Adrenal gland (tissue), 12 donors: Measurements from ENCODE around the gene CDK14. TPM values are rescaled to one million over a fixed set of nuclear protein-coding genes. Genes with fewer than 3 reads are reported as not detected.

ENCODE experiments used
- DNase-seq, 7 donors: peaks; one replicate each; pipeline ENCODE4 v3.0.0-alpha.2; 2019 to 2020
- H3K27ac ChIP-seq, 5 donors: fragments of 200-600 bp; sonication (generic) in 4 of 5; 1 replicate in 3 of 5; 2 replicates in 2 of 5; pipeline versions ENCODE4 v1.5.1 to v1.8.0; 2016 to 2020; ENCODE audit warnings: mild to moderate bottlenecking in 1 of 5
- H3K27me3 ChIP-seq: fragments of 200-600 bp; 2 replicates; pipeline ENCODE4 v1.8.0; 2021
- H3K36me3 ChIP-seq, 2 donors: fragments of 200-600 bp; replicated peaks in 1 of 2; 1 replicate in 1 of 2; 2 replicates in 1 of 2; pipeline versions ENCODE4 v1.5.1 to v1.8.0; 2018 to 2022
- H3K4me1 ChIP-seq, 2 donors: fragments of 200-600 bp; replicated peaks in 1 of 2; 1 replicate in 1 of 2; 2 replicates in 1 of 2; pipeline versions ENCODE4 v1.5.1 to v1.8.0; 2018 to 2021
- H3K4me3 ChIP-seq, 4 donors: fragments of 200-600 bp; sonication (generic) in 3 of 4; one replicate each; pipeline ENCODE4 v1.5.1; 2016 to 2018
- H3K9me3 ChIP-seq, 3 donors: fragments of 200-600 bp; sonication (generic) in 1 of 3; replicated peaks in 1 of 3; 1 replicate in 2 of 3; 2 replicates in 1 of 3; pipeline versions ENCODE4 v1.5.1 to v1.8.0; 2016 to 2021
- CTCF ChIP-seq, 6 experiments: fragments of 450-650 bp in 4 of 6; fragments of 200-600 bp in 2 of 6; sonication (generic) in 1 of 6; IDR thresholded peaks; 1 replicate in 5 of 6; 2 replicates in 1 of 6; pipeline versions ENCODE4 v1.5.1 to v1.8.0; 2016 to 2021; ENCODE audit warnings: antibody characterized with exemption in 6 of 6, mild to moderate bottlenecking in 2 of 6, moderate library complexity in 1 of 6
- POLR2A ChIP-seq, 2 donors: fragments of 450-650 bp; IDR thresholded peaks; one replicate each; pipeline ENCODE4 v1.6.1; 2017; ENCODE audit warnings: antibody characterized with exemption in 2 of 2, mild to moderate bottlenecking in 2 of 2, moderate library complexity in 1 of 2
- WGBS, 4 donors: extraction: QIAGEN DNeasy Blood & Tissue Kit in 2 of 4; methylation state at CpG; one replicate each; pipeline versions ENCODE4 v1.1.5 to v1.1.7; 2013 to 2017; 5-methylcytosine and 5-hydroxymethylcytosine counted together
- intact Hi-C, 2 donors: fragments of 100-400 bp; cut with DNase I; formaldehyde crosslinking; loops; one replicate each; pipeline versions ENCODE4 v1.14.1 to v1.15.0; 2022 to 2023
- polyA plus RNA-seq, 3 donors: library from polyadenylated mRNA; stranded (reverse); fragments of 200-250 nt in 2 of 3; fragments of 350-450 nt in 1 of 3; fragmentation: Illumina TruSeq in 1 of 3; extraction: RNeasy Lipid Tissue Mini Kit (QIAGEN cat#74804) in 1 of 3; gene quantifications; one replicate each; pipeline ENCODE4 v1.2.3, GENCODE V29; 2013 to 2014
- total RNA-seq, 9 donors: library from RNA; depleted of rRNA in 4 of 9; stranded (reverse); fragments of >200 nt in 4 of 9; fragments of 120-200 nt in 1 of 9; fragmentation: NEBNext Ultra II Directional in 1 of 9; extraction: Animal tissue kit (Norgen Biotek cat#: 25700) in 1 of 9; gene quantifications; one replicate each; pipeline versions ENCODE4 v1.1.0 to v1.2.4, GENCODE V29; 2013 to 2023
- donor health status: healthy with polysubstance abuse.
- donor health status: Bipolar disorder and iron deficiency.
- donor health status: DM: yes; HTN: yes; CAD: no.
- donor health status: DM: no; HTN: no; CAD: no.
- donor health status: DM: no; HTN: no; CAD: no.
- donor health status: DM: yes; HTN: yes; CAD: no.

CDK14 gene
- total and polyA plus RNA-seq, 12 donors = 1.9 to 14.5 (median 7.6) TPM

- TF ChIP-seq POLR2A (IDR thresholded peaks at IDR 0.05) = no peak
- TF ChIP-seq CTCF (IDR thresholded peaks at IDR 0.05) = no peak
- intact Hi-C loops = no loop called here
- Histone ChIP-seq H3K36me3 (no peaks in the 10 kb centered on the region), H3K4me3 (no peak overlapping the region), H3K4me1 (no peaks in the 10 kb centered on the region), H3K9me3 (no peaks in the 10 kb centered on the region), H3K27me3 (no peaks in the 10 kb centered on the region), H3K27ac (no peak overlapping the region)
- DNase-seq = no peak
- 77 to 85% (median 83%) methylated on average over 1 of the region's 1 CpG for WGBS, 4 donors
Observed at GRCh38 chr7:90747516-90747915, 151.4 kb downstream of the CDK14 start.

- H3K27ac ChIP-seq = no peak overlapping the region
- no peak for TF ChIP-seq CTCF (IDR thresholded peaks at IDR 0.05)
- no peaks in the 10 kb centered on the region for H3K27me3 ChIP-seq
- no peak for DNase-seq
- H3K36me3 ChIP-seq = no peaks in the 10 kb centered on the region
- intact Hi-C loops = no loop called here
- H3K4me1 ChIP-seq = no peaks in the 10 kb centered on the region
- no peak overlapping the region for H3K4me3 ChIP-seq
- no peaks in the 10 kb centered on the region for H3K9me3 ChIP-seq
Observed at GRCh38 chr7:90749262-90749661, 153.1 kb downstream of the CDK14 start.

GRCh38 chr7:90749774-90750173 is 153.7 kb downstream of the CDK14 start:
- DNase-seq = no peak
- WGBS, 4 donors = 43 to 67% (median 54%) methylated on average over 1 of the region's 1 CpG
- no peaks in the 10 kb centered on the region for H3K9me3 ChIP-seq
- no peak overlapping the region for H3K4me3 ChIP-seq
- intact Hi-C loops = no loop called here
- no peaks in the 10 kb centered on the region for H3K27me3 ChIP-seq
- TF ChIP-seq CTCF (IDR thresholded peaks at IDR 0.05) = no peak
- no peak for TF ChIP-seq POLR2A (IDR thresholded peaks at IDR 0.05)
- H3K36me3 ChIP-seq = no peaks in the 10 kb centered on the region
- H3K4me1 ChIP-seq = no peaks in the 10 kb centered on the region
- H3K27ac ChIP-seq = no peak overlapping the region

GRCh38 chr7:90751595-90751994 is 155.5 kb downstream of the CDK14 start:
- H3K4me1 ChIP-seq = no peaks in the 10 kb centered on the region
- intact Hi-C loops = no loop called here
- no peak overlapping the region for H3K27ac ChIP-seq
- DNase-seq = no peak
- 48 to 80% (median 71%) methylated on average over 1 of the region's 1 CpG for WGBS, 4 donors
- H3K27me3 ChIP-seq = no peaks in the 10 kb centered on the region
- H3K4me3 ChIP-seq = no peak overlapping the region
- no peaks in the 10 kb centered on the region for H3K36me3 ChIP-seq
- H3K9me3 ChIP-seq = no peaks in the 10 kb centered on the region
- TF ChIP-seq CTCF (IDR thresholded peaks at IDR 0.05) = no peak
- no peak for TF ChIP-seq POLR2A (IDR thresholded peaks at IDR 0.05)
